H1 (cell line): ENCODE data around the gene CAMTA1. TPM values are rescaled to one million over a fixed set of nuclear protein-coding genes. Genes with fewer than 3 reads are reported as not detected.

ENCODE experiments used
- CTCF ChIA-PET: fragments of 300-600 bp; sonication (Branson Sonifier 250); formaldehyde crosslinking; loops from one replicate; lab custom pipeline; 2021; ENCODE audit not compliant: partially characterized antibody; lab: Charles Lee
- POLR2A ChIA-PET: fragments of 300-600 bp; sonication (Branson Sonifier 250); formaldehyde crosslinking; loops from one replicate; lab custom pipeline; 2021; ENCODE audit warnings: inconsistent platforms; ENCODE audit not compliant: partially characterized antibody; lab: Charles Lee
- DNase-seq, 2 experiments: peaks; one replicate each; pipeline versions ENCODE4 v3.0.0 to v3.0.0-alpha.2; 2010 to 2022; ENCODE audit warnings: low spot score in 2 of 2, low read depth in 1 of 2, mixed read lengths in 1 of 2
- FAIRE-seq: peaks from 2 replicates; lab custom pipeline; 2011; peaks lifted over from hg19 to GRCh38; lab: Jason Lieb, UNC
- H2AFZ ChIP-seq: 2 replicates; pipeline ENCODE4 v1.8.1; 2012; ENCODE audit warnings: low read length, inconsistent platforms
- H2AK5ac ChIP-seq: 2 replicates; pipeline ENCODE4 v1.6.1; 2013; ENCODE audit warnings: low read depth, low read length
- H2BK120ac ChIP-seq: replicated peaks from 2 replicates; pipeline ENCODE3; 2013; ENCODE audit warnings: low read depth, low read length, inconsistent platforms
- H2BK12ac ChIP-seq: 2 replicates; pipeline ENCODE4 v1.6.1; 2013; ENCODE audit warnings: low read depth, low read length
- H2BK15ac ChIP-seq: 2 replicates; pipeline ENCODE4 v1.6.1; 2013; ENCODE audit warnings: low read length
- H2BK20ac ChIP-seq: 2 replicates; pipeline ENCODE4 v1.6.1; 2013; ENCODE audit warnings: low read length
- H2BK5ac ChIP-seq: 2 replicates; pipeline ENCODE4 v1.6.1; 2013; ENCODE audit warnings: low read depth, low read length
- H3K14ac ChIP-seq: 2 replicates; pipeline ENCODE4 v1.6.1; 2013; ENCODE audit warnings: inconsistent platforms; ENCODE audit not compliant: insufficient read length
- H3K18ac ChIP-seq: 2 replicates; pipeline ENCODE4 v1.6.1; 2013; ENCODE audit warnings: low read length; ENCODE audit errors: extremely low read depth
- H3K23ac ChIP-seq: 2 replicates; pipeline ENCODE4 v1.6.1; 2013; ENCODE audit warnings: inconsistent platforms; ENCODE audit not compliant: insufficient read length
- H3K23me2 ChIP-seq: 2 replicates; pipeline ENCODE4 v1.6.1; 2013; ENCODE audit warnings: low read depth, low read length
- H3K27ac ChIP-seq: 2 replicates; pipeline ENCODE4 v1.6.1; 2011; ENCODE audit warnings: low read depth, low read length, inconsistent platforms
- H3K27me3 ChIP-seq, 4 experiments: replicated peaks in 1 of 4; 1 replicate in 1 of 4; 2 replicates in 3 of 4; pipeline versions ENCODE4 v1.6.1 to v1.8.1; 2011 to 2013; ENCODE audit warnings: low read length in 3 of 4, mild to moderate bottlenecking in 3 of 4, inconsistent platforms in 2 of 4, mixed read lengths in 2 of 4, moderate library complexity in 1 of 4; ENCODE audit not compliant: control insufficient read depth in 3 of 4, insufficient read depth in 3 of 4; ENCODE audit errors: extremely low read depth in 1 of 4
- H3K36me3 ChIP-seq, 4 experiments: 2 replicates each; pipeline versions ENCODE4 v1.6.1 to v1.8.1; 2011 to 2013; ENCODE audit warnings: mild to moderate bottlenecking in 4 of 4, low read length in 3 of 4, moderate library complexity in 2 of 4, control low read depth in 1 of 4, inconsistent platforms in 1 of 4; ENCODE audit not compliant: insufficient read depth in 4 of 4, control insufficient read depth in 2 of 4
- H3K4ac ChIP-seq: replicated peaks from 2 replicates; pipeline ENCODE3; 2013; ENCODE audit warnings: low read length, low read depth, mixed read lengths, inconsistent platforms; ENCODE audit not compliant: insufficient read length
- H3K4me1 ChIP-seq, 4 experiments: replicated peaks in 1 of 4; 1 replicate in 1 of 4; 2 replicates in 3 of 4; pipeline versions ENCODE4 v1.6.1 to v1.8.1; 2011 to 2013; ENCODE audit warnings: low read length in 3 of 4, inconsistent platforms in 2 of 4, mixed read lengths in 1 of 4; ENCODE audit not compliant: insufficient read depth in 4 of 4, control insufficient read depth in 3 of 4
- H3K4me2 ChIP-seq, 2 experiments: 2 replicates each; pipeline versions ENCODE4 v1.6.1 to v1.8.1; 2011 to 2013; ENCODE audit warnings: low read depth in 2 of 2, low read length in 2 of 2, control low read depth in 1 of 2, inconsistent platforms in 1 of 2, mild to moderate bottlenecking in 1 of 2; ENCODE audit not compliant: insufficient read depth in 1 of 2
- H3K4me3 ChIP-seq, 4 experiments: fragments of 200-600, 300-600 bp in 1 of 4; sonication (generic), shearing (Covaris generic), sonication (Bioruptor Twin) in 1 of 4; 2 replicates each; pipeline versions ENCODE4 v1.5.1 to v1.8.1; 2011 to 2016; ENCODE audit warnings: low read length in 4 of 4, low read depth in 3 of 4, control low read depth in 2 of 4, inconsistent platforms in 2 of 4, mild to moderate bottlenecking in 2 of 4, mixed read lengths in 1 of 4, moderate library complexity in 1 of 4; ENCODE audit not compliant: insufficient read depth in 2 of 4; ENCODE audit errors: extremely low read depth in 1 of 4
- H3K56ac ChIP-seq: replicated peaks from 2 replicates; pipeline ENCODE3; 2013; ENCODE audit warnings: low read depth, mild to moderate bottlenecking, mixed read lengths, low read length, inconsistent platforms; ENCODE audit not compliant: insufficient read length
- H3K79me1 ChIP-seq: 2 replicates; pipeline ENCODE4 v1.6.1; 2013; ENCODE audit warnings: low read depth, low read length, control low read depth
- H3K79me2 ChIP-seq, 2 experiments: 2 replicates each; pipeline versions ENCODE4 v1.6.1 to v1.8.1; 2012 to 2013; ENCODE audit warnings: low read length in 2 of 2, mild to moderate bottlenecking in 2 of 2, inconsistent platforms in 1 of 2; ENCODE audit not compliant: insufficient read depth in 2 of 2, control insufficient read depth in 1 of 2
- H3K9ac ChIP-seq, 4 experiments: replicated peaks in 1 of 4; 1 replicate in 1 of 4; 2 replicates in 3 of 4; pipeline versions ENCODE4 v1.6.1 to v1.8.1; 2011 to 2013; ENCODE audit warnings: low read depth in 3 of 4, low read length in 3 of 4, control low read depth in 2 of 4, mild to moderate bottlenecking in 2 of 4, moderate library complexity in 2 of 4, inconsistent platforms in 1 of 4; ENCODE audit errors: extremely low read depth in 1 of 4
- H3K9me3 ChIP-seq, 2 experiments: 2 replicates each; pipeline versions ENCODE4 v1.6.1 to v1.8.1; 2012 to 2013; ENCODE audit warnings: mild to moderate bottlenecking in 2 of 2, moderate library complexity in 2 of 2, control low read depth in 1 of 2, inconsistent platforms in 1 of 2, low read depth in 1 of 2, low read length in 1 of 2, mixed read lengths in 1 of 2; ENCODE audit not compliant: insufficient read depth in 2 of 2
- H4K20me1 ChIP-seq, 2 experiments: replicated peaks in 1 of 2; 2 replicates each; pipeline versions ENCODE3 to v1.8.1; 2011 to 2013; ENCODE audit warnings: inconsistent platforms in 2 of 2, low read length in 2 of 2, mild to moderate bottlenecking in 1 of 2; ENCODE audit not compliant: insufficient read depth in 2 of 2, control insufficient read depth in 1 of 2
- H4K5ac ChIP-seq: 2 replicates; pipeline ENCODE4 v1.6.1; 2013; ENCODE audit warnings: low read length, low read depth, mixed read lengths, inconsistent platforms; ENCODE audit not compliant: insufficient read length
- H4K8ac ChIP-seq: 2 replicates; pipeline ENCODE4 v1.8.0; 2013; ENCODE audit warnings: mild to moderate bottlenecking, moderate library complexity, low read length, inconsistent platforms; ENCODE audit not compliant: insufficient read depth; ENCODE audit errors: extremely low read depth
- H4K91ac ChIP-seq: replicated peaks from 2 replicates; pipeline ENCODE3; 2013; ENCODE audit warnings: low read length, mixed read lengths, inconsistent platforms; ENCODE audit not compliant: insufficient read length
- BACH1 ChIP-seq: IDR thresholded peaks from 2 replicates; pipeline ENCODE4 v1.6.1; 2012; ENCODE audit warnings: low read length, improper control_type of control experiment
- BCL11A ChIP-seq, 2 experiments: IDR thresholded peaks; one replicate each; pipeline ENCODE4 v1.6.1; 2011; ENCODE audit warnings: low read depth in 2 of 2, low read length in 2 of 2, mild to moderate bottlenecking in 2 of 2
- CBX8 ChIP-seq: fragments of 300-800, 300-1000 bp; sonication (generic); IDR thresholded peaks from 2 replicates; pipeline ENCODE4 v1.7.1; 2016; ENCODE audit warnings: low read depth, low read length, borderline replicate concordance
- CEBPB ChIP-seq: IDR thresholded peaks from 2 replicates; pipeline ENCODE4 v1.6.1; 2012; ENCODE audit warnings: low read depth, low read length
- CHD2 ChIP-seq: IDR thresholded peaks from 2 replicates; pipeline ENCODE4 v1.6.1; 2012; ENCODE audit warnings: low read length, improper control_type of control experiment
- NANOG ChIP-seq: IDR thresholded peaks from 2 replicates; pipeline ENCODE4 v1.6.1; 2011; ENCODE audit warnings: low read length, low read depth, mild to moderate bottlenecking, inconsistent platforms; ENCODE audit not compliant: insufficient read depth, poor library complexity, severe bottlenecking
- POU5F1 ChIP-seq: IDR thresholded peaks from 2 replicates; pipeline ENCODE4 v1.6.1; 2011; ENCODE audit warnings: low read depth, mild to moderate bottlenecking, low read length, moderate library complexity
- SAP30 ChIP-seq: fragments of 300-600 bp; sonication (generic); IDR thresholded peaks from 2 replicates; pipeline ENCODE4 v1.7.1; 2012; ENCODE audit warnings: low read length, moderate library complexity, mild to moderate bottlenecking, inconsistent platforms; ENCODE audit not compliant: insufficient read depth, insufficient replicate concordance
- SIX5 ChIP-seq: IDR thresholded peaks from 2 replicates; pipeline ENCODE4 v1.6.1; 2011; ENCODE audit warnings: mild to moderate bottlenecking, low read depth, low read length
- SP2 ChIP-seq: IDR thresholded peaks from 2 replicates; pipeline ENCODE4 v1.6.1; 2012; ENCODE audit warnings: mild to moderate bottlenecking, low read length, inconsistent platforms
- SUZ12 ChIP-seq: fragments of 200-600 bp; sonication (generic); IDR thresholded peaks from 2 replicates; pipeline ENCODE4 v1.6.1; 2012; ENCODE audit warnings: mild to moderate bottlenecking, inconsistent platforms, low read length, moderate library complexity, mixed read lengths
- TAF7 ChIP-seq: optimal IDR thresholded peaks from 2 replicates; pipeline ENCODE3; 2011; ENCODE audit warnings: low read depth, mild to moderate bottlenecking, inconsistent platforms, low read length, moderate library complexity, borderline replicate concordance
- WGBS, 2 experiments: shearing (Covaris generic) in 1 of 2; methylation state at CpG; one replicate each; pipeline versions ENCODE4 v1.1.6 to v1.1.7; 2013 to 2015; ENCODE audit warnings: low lambda C conversion rate in 2 of 2, mixed read lengths in 2 of 2, inconsistent platforms in 1 of 2, low coverage in 1 of 2, missing lambda C conversion rate in 1 of 2; ENCODE audit not compliant: insufficient replicate concordance in 2 of 2, insufficient coverage in 1 of 2, insufficient read length in 1 of 2; ENCODE audit errors: extremely low coverage in 1 of 2, missing lambda C conversion rate in 1 of 2; 5-methylcytosine and 5-hydroxymethylcytosine counted together
- polyA plus RNA-seq, 7 experiments: library from polyadenylated mRNA; depleted of rRNA in 3 of 7; stranded (reverse) in 5 of 7; unstranded in 2 of 7; fragments of >200 nt in 5 of 7; fragments of 200-250 nt in 2 of 7; gene quantifications; 1 replicate in 5 of 7; 2 replicates in 1 of 7; 4 replicates in 1 of 7; pipeline versions ENCODE4 v1.2.1 to v1.2.3, GENCODE V29; 2011 to 2013; ENCODE audit warnings: missing spikeins in 2 of 7, mixed read lengths in 2 of 7
- total RNA-seq: library from RNA; stranded (reverse); fragmentation: NEBNext Ultra II Directional; extraction: Animal tissue kit (Norgen Biotek cat#: 25700); gene quantifications from 2 replicates; pipeline ENCODE4 v1.2.1, GENCODE V29; 2021
- TF ChIP-seq, protein P1 (sequence below): IDR thresholded peaks from 2 replicates; pipeline ENCODE4 v1.6.1; 2012; ENCODE audit warnings: low read length, inconsistent platforms

Gene CAMTA1
- total and polyA plus RNA-seq, 2 of the 8 experiments (the other 6 are each of a cell fraction or from before 2014, with no cell fraction given), result 65.0 to 119 TPM

DNA sequence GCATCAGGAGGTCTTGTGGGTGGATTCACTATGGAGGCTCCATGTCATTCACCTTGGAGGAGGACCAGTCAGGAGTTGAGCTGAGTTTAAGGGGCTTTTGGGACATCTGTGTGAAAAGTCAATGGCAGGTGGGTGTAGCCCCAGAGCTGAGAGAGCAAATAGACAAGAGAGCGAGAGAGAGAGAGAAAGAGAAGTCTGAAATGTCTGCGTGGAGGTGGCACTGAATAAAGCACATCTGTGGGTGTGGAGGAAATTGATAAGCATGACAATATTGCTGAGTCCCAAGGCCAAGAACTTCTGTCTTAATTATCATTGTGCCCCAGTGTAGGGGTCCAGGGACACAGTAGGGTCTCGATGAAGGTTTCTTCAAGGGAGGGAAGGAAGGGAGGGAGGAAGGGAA lies 906.3 kb downstream of the CAMTA1 start:
- no peaks in the 10 kb centered on the region for H3K23me2 ChIP-seq
- no peak overlapping the region for H2AK5ac ChIP-seq
- H4K20me1 ChIP-seq, result no peaks in the 10 kb centered on the region
- H3K4ac ChIP-seq, result no peak overlapping the region
- H3K79me1 ChIP-seq, result no peaks in the 10 kb centered on the region
- H3K36me3 ChIP-seq, result no peaks in the 10 kb centered on the region
- peaks cover 0 to 5% (median 0%) of the 10 kb centered on the region in 4 experiments; a peak in 1 of 7 replicates for H3K4me1 ChIP-seq
- no peaks in the 10 kb centered on the region; a peak in 1 of 7 replicates for H3K27me3 ChIP-seq
- H3K18ac ChIP-seq, result no peak overlapping the region
- no peak for DNase-seq
- H3K56ac ChIP-seq, result no peak overlapping the region
- H3K4me3 ChIP-seq, result no peak overlapping the region
- H3K9ac ChIP-seq, result no peak overlapping the region
- H4K5ac ChIP-seq, result no peak overlapping the region
- H3K9me3 ChIP-seq, result peaks cover 20 to 26% of the 10 kb centered on the region in 2 experiments
- no peak overlapping the region for H2BK12ac ChIP-seq
- POLR2A ChIA-PET, result interaction anchor here (3.9 kb wide), 1 partner anchor 11 kb away, joined by 23 read pairs; no protein-coding TSS in a partner anchor
- H3K14ac ChIP-seq, result no peak overlapping the region
- no peak overlapping the region for H3K27ac ChIP-seq
- 90% methylated on average over 3 of the region's 3 CpGs; no CpG with 5 or more reads in 1 of the 2 experiments for WGBS, 2 experiments
- H4K91ac ChIP-seq, result no peak overlapping the region
- no peak overlapping the region for H4K8ac ChIP-seq
- no peak for FAIRE-seq
- no peak overlapping the region for H3K23ac ChIP-seq
- H2AFZ ChIP-seq, result no peak overlapping the region
- H2BK5ac ChIP-seq, result no peak overlapping the region
- H2BK20ac ChIP-seq, result no peak overlapping the region
- H3K4me2 ChIP-seq, result no peak overlapping the region
- no peak overlapping the region for H2BK120ac ChIP-seq
- CTCF ChIA-PET, result interaction anchor here (0.8 to 6.1 kb wide), 4 partner anchors 10 to 61 kb away, joined by 3 to 21 read pairs (median 10); no protein-coding TSS in a partner anchor
- no peaks in the 10 kb centered on the region for H3K79me2 ChIP-seq
- H2BK15ac ChIP-seq, result no peak overlapping the region
- TF ChIP-seq SIX5 (no peak), NANOG (no peak), CEBPB (no peak), SUZ12 (no peak), CHD2 (no peak), SAP30 (no peak), POU5F1 (no peak), CBX8 (no peak), SP2 (no peak), BCL11A (IDR thresholded peaks at IDR 0.05; ENCODE audit: low read depth in 2 of 2, low read length in 2 of 2) (no peak), BACH1 (no peak), TAF7 (no peak)
- TF ChIP-seq, protein P1, sequence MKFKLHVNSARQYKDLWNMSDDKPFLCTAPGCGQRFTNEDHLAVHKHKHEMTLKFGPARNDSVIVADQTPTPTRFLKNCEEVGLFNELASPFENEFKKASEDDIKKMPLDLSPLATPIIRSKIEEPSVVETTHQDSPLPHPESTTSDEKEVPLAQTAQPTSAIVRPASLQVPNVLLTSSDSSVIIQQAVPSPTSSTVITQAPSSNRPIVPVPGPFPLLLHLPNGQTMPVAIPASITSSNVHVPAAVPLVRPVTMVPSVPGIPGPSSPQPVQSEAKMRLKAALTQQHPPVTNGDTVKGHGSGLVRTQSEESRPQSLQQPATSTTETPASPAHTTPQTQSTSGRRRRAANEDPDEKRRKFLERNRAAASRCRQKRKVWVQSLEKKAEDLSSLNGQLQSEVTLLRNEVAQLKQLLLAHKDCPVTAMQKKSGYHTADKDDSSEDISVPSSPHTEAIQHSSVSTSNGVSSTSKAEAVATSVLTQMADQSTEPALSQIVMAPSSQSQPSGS, result no peak
